Thyroid gland (tissue), 4 donors: ENCODE data around the gene BBLN. TPM values are rescaled to one million over a fixed set of nuclear protein-coding genes. Genes with fewer than 3 reads are reported as not detected.

Experiments
- DNase-seq, 2 donors: peaks; one replicate each; pipeline ENCODE4 v3.0.0-alpha.2; 2019
- H3K27ac ChIP-seq, 3 donors: fragments of 200-600 bp; sonication (generic); 1 replicate in 2 of 3; 2 replicates in 1 of 3; pipeline ENCODE4 v1.5.1; 2016 to 2019; ENCODE audit warnings: mild to moderate bottlenecking in 1 of 3, moderate library complexity in 1 of 3
- H3K27me3 ChIP-seq: fragments of 200-600 bp; sonication (generic); one replicate; pipeline ENCODE4 v1.5.1; 2019
- H3K36me3 ChIP-seq, 2 donors: fragments of 200-600 bp; sonication (generic); one replicate each; pipeline ENCODE4 v1.5.1; 2016 to 2019
- H3K4me1 ChIP-seq, 2 donors: fragments of 200-600 bp; sonication (generic); one replicate each; pipeline ENCODE4 v1.5.1; 2017 to 2019
- H3K4me3 ChIP-seq, 3 donors: fragments of 200-600 bp; sonication (generic); replicated peaks in 1 of 3; 1 replicate in 2 of 3; 2 replicates in 1 of 3; pipeline ENCODE4 v1.5.1; 2016; ENCODE audit warnings: mild to moderate bottlenecking in 1 of 3
- H3K9me3 ChIP-seq: fragments of 200-600 bp; sonication (generic); one replicate; pipeline ENCODE4 v1.5.1; 2017
- POLR2A ChIP-seq, 2 donors: fragments of 450-650 bp; IDR thresholded peaks; one replicate each; pipeline ENCODE4 v1.6.1; 2017; ENCODE audit warnings: antibody characterized with exemption in 2 of 2, mild to moderate bottlenecking in 2 of 2, moderate library complexity in 1 of 2
- WGBS, 2 donors: methylation state at CpG; one replicate each; pipeline ENCODE4 v1.1.5; 2017; 5-methylcytosine and 5-hydroxymethylcytosine counted together
- intact Hi-C: fragments of 100-400 bp; cut with DNase I; formaldehyde crosslinking; loops from one replicate; pipeline ENCODE4 v1.15.1; 2023
- total RNA-seq, 4 donors: library from RNA; depleted of rRNA; stranded (reverse); fragments of >200 nt; gene quantifications; one replicate each; pipeline ENCODE4 v1.2.3, GENCODE V29; 2016
- TF ChIP-seq, protein P1 (sequence below), 6 experiments: fragments of 200-600 bp in 3 of 6; fragments of 450-650 bp in 3 of 6; sonication (generic) in 3 of 6; IDR thresholded peaks; one replicate each; pipeline ENCODE4 v1.5.1; 2016 to 2019; ENCODE audit warnings: antibody characterized with exemption in 6 of 6, mild to moderate bottlenecking in 2 of 6, inconsistent platforms in 1 of 6, moderate library complexity in 1 of 6

The BBLN gene
- total RNA-seq, 4 donors from 2014 or later: 98.1 to 204 (median 172) TPM

DNA sequence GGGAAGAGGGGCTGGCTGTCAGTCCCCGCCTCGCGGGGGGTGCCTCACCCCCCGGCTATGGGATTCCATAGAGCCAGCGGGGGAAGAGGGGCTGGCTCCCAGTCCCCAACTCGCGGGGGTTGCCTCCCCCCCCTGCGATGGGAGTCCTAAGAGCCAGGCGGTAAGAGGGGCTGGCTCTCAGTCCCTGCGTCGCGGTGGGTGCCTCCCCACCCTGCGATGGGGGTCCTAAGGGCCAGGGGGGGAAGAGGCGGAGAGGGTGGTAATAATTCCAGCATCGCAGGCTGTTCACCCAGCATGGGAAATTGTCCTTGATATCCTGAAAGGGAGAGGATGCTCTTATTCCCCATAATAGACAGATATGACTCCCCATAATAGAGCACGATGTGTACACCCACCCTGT, 20.4 kb upstream of the BBLN start:
- Histone ChIP-seq H3K36me3 (no peaks in the 10 kb centered on the region), H3K27ac (no peak overlapping the region), H3K4me1 (no peaks in the 10 kb centered on the region), H3K4me3 (no peak overlapping the region), H3K9me3 (no peaks in the 10 kb centered on the region), H3K27me3 (no peaks in the 10 kb centered on the region)
- intact Hi-C loops: no loop called here
- TF ChIP-seq POLR2A (IDR thresholded peaks at IDR 0.05): no peak
- TF ChIP-seq, protein P1, sequence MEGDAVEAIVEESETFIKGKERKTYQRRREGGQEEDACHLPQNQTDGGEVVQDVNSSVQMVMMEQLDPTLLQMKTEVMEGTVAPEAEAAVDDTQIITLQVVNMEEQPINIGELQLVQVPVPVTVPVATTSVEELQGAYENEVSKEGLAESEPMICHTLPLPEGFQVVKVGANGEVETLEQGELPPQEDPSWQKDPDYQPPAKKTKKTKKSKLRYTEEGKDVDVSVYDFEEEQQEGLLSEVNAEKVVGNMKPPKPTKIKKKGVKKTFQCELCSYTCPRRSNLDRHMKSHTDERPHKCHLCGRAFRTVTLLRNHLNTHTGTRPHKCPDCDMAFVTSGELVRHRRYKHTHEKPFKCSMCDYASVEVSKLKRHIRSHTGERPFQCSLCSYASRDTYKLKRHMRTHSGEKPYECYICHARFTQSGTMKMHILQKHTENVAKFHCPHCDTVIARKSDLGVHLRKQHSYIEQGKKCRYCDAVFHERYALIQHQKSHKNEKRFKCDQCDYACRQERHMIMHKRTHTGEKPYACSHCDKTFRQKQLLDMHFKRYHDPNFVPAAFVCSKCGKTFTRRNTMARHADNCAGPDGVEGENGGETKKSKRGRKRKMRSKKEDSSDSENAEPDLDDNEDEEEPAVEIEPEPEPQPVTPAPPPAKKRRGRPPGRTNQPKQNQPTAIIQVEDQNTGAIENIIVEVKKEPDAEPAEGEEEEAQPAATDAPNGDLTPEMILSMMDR (IDR thresholded peaks at IDR 0.05): no peak
- DNase-seq: no peak
- WGBS, 2 donors: 94 to 96% methylated on average over 2 to 7 of the region's 16 CpGs

DNA sequence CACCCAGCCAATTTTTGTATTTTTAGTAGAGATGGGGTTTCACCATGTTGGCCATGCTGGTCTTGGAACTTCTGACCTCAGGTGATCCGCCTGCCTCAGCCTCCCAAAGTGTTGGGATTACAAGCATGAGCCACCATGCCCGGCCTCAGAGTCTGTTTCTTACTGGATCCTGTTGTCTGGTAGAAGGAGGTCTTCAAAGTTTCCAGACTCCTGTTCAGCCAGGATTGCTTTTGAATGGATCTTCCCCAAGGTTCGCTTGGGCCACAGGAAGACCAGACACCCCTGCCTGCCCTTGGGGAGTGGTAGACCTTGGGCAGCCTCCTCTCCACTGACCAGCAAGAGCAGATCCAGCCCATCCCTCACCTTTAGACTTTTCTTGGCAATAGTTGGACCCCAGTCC, 18.5 kb upstream of the BBLN start:
- DNase-seq: no peak
- TF ChIP-seq, protein P1 (IDR thresholded peaks at IDR 0.05): no peak
- no peak for TF ChIP-seq POLR2A (IDR thresholded peaks at IDR 0.05)
- Histone ChIP-seq H3K27ac (no peak overlapping the region), H3K9me3 (no peaks in the 10 kb centered on the region), H3K4me3 (no peak overlapping the region), H3K4me1 (peaks cover 7 to 14% of the 10 kb centered on the region in 2 donors), H3K27me3 (no peaks in the 10 kb centered on the region), H3K36me3 (no peaks in the 10 kb centered on the region)
- intact Hi-C loops: no loop called here
- 95 to 96% methylated on average over 3 of the region's 3 CpGs for WGBS, 2 donors

DNA sequence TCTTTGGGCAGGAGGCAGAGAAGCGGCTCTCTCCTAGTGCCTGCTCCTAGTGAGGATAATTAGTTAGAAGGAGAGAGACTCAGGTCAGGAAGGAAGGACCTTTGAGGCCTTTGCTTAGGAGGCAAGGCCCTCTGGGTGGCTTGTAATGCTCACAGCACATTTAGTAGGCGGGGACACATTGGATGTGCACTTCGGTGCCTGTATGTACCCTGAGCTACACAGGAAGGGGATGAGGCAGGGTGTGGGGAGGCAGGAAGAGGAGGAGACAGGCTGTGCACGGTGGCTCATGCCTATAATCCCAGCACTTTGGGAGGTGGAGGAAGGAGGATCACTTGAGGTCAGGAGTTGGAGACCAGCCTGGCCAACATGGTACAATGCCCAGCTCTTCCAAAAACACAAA, 18.0 kb upstream of the BBLN start:
- Histone ChIP-seq H3K36me3 (no peaks in the 10 kb centered on the region), H3K4me1 (peaks cover 7 to 14% of the 10 kb centered on the region in 2 donors), H3K27me3 (no peaks in the 10 kb centered on the region), H3K9me3 (no peaks in the 10 kb centered on the region), H3K4me3 (no peak overlapping the region), H3K27ac (no peak overlapping the region)
- no peak for TF ChIP-seq POLR2A (IDR thresholded peaks at IDR 0.05)
- TF ChIP-seq, protein P1 (IDR thresholded peaks at IDR 0.05): no peak
- intact Hi-C loops: no loop called here
- DNase-seq: no peak
- WGBS, 2 donors: 63 to 70% methylated on average over 4 of the region's 4 CpGs

DNA sequence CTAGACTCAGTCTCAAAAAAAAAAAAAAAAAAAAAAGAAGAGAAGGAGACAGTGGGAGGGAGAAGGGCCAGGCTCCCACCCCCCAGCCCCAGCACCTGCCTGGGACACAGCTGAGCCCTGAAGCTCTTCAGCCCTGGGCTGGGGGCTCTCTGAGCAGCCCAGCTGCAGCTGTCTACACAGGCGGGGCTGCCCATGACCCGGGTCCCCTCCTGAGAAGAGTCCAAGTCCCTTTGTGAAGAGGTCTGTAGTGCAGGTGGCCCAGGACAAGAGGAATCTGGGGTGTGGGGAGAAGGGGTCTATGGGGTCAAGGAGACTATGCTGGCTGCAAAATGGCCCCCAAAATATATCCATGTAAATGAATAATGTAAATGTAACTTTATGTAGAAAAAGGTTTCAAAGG, 17.5 kb upstream of the BBLN start:
- H3K4me1 ChIP-seq: peaks cover 7 to 14% of the 10 kb centered on the region in 2 donors
- no peaks in the 10 kb centered on the region for H3K9me3 ChIP-seq
- no peak for DNase-seq
- TF ChIP-seq, protein P1 (IDR thresholded peaks at IDR 0.05): no peak
- no peak for TF ChIP-seq POLR2A (IDR thresholded peaks at IDR 0.05)
- H3K27ac ChIP-seq: no peak overlapping the region
- no peak overlapping the region for H3K4me3 ChIP-seq
- intact Hi-C loops: no loop called here
- no peaks in the 10 kb centered on the region for H3K27me3 ChIP-seq
- WGBS, 2 donors: 77 to 92% methylated on average over 2 of the region's 2 CpGs
- H3K36me3 ChIP-seq: no peaks in the 10 kb centered on the region

- no peak for TF ChIP-seq POLR2A (IDR thresholded peaks at IDR 0.05)
- TF ChIP-seq, protein P1 (IDR thresholded peaks at IDR 0.05): no peak
- H3K27ac ChIP-seq: no peak overlapping the region
- H3K36me3 ChIP-seq: no peaks in the 10 kb centered on the region
- WGBS, 2 donors: 84 to 88% methylated on average over 7 to 8 of the region's 8 CpGs
- intact Hi-C loops: no loop called here
- H3K4me1 ChIP-seq: peaks cover 9 to 19% of the 10 kb centered on the region in 2 donors
- H3K4me3 ChIP-seq: no peak overlapping the region
- no peak for DNase-seq
- H3K9me3 ChIP-seq: no peaks in the 10 kb centered on the region
- H3K27me3 ChIP-seq: no peaks in the 10 kb centered on the region
These were observed 16.4 kb upstream of the BBLN start for GRCh38 chr9:128143525-128144238.
